Ascending aorta (tissue), 2 donors: ENCODE results near the gene WDR70. TPM values are rescaled to one million over a fixed set of nuclear protein-coding genes. Genes with fewer than 3 reads are reported as not detected.
"Not testable (repeated sequence)": the region's sequence is repeated elsewhere in the genome, so short reads cannot be mapped to it uniquely, and the experiment has no call there.

Source experiments
- DNase-seq, 2 donors: peaks; one replicate each; pipeline ENCODE4 v3.0.0-alpha.2; 2019; ENCODE audit warnings: low spot score in 2 of 2
- H3K27ac ChIP-seq, 2 donors: fragments of 200-600 bp; sonication (generic); one replicate each; pipeline ENCODE4 v1.5.1; 2016 to 2017; ENCODE audit warnings: mild to moderate bottlenecking in 1 of 2
- H3K27me3 ChIP-seq: fragments of 200-600 bp; sonication (generic); one replicate; pipeline ENCODE4 v1.5.1; 2017
- H3K36me3 ChIP-seq, 2 donors: fragments of 200-600 bp; sonication (generic); one replicate each; pipeline ENCODE4 v1.5.1; 2016
- H3K4me1 ChIP-seq, 2 donors: fragments of 200-600 bp; sonication (generic); one replicate each; pipeline ENCODE4 v1.5.1; 2016 to 2017; ENCODE audit warnings: mild to moderate bottlenecking in 1 of 2
- H3K4me3 ChIP-seq, 2 donors: fragments of 200-600 bp; sonication (generic); one replicate each; pipeline ENCODE4 v1.5.1; 2016 to 2017; ENCODE audit warnings: mild to moderate bottlenecking in 1 of 2
- H3K9me3 ChIP-seq, 2 donors: fragments of 200-600 bp; sonication (generic); one replicate each; pipeline ENCODE4 v1.5.1; 2016
- intact Hi-C: fragments of 100-400 bp; cut with DNase I; formaldehyde crosslinking; loops from one replicate; pipeline ENCODE4 v1.15.1; 2023
- total RNA-seq: library from RNA; depleted of rRNA; stranded (reverse); fragments of >200 nt; gene quantifications from one replicate; pipeline ENCODE4 v1.1.0, GENCODE V29; 2016
- TF ChIP-seq, protein P1 (sequence below), 3 experiments: fragments of 200-600 bp in 2 of 3; fragments of 450-650 bp in 1 of 3; sonication (generic) in 2 of 3; IDR thresholded peaks; one replicate each; pipeline ENCODE4 v1.5.1; 2016 to 2019; ENCODE audit warnings: antibody characterized with exemption in 3 of 3, mild to moderate bottlenecking in 1 of 3, moderate library complexity in 1 of 3

The WDR70 gene
- total RNA-seq, 1 donor from 2014 or later = 8.7 TPM

GRCh38 chr5:37517686-37518085, 138.6 kb downstream of the WDR70 start:
- H3K36me3 ChIP-seq = peaks cover 6 to 22% of the 10 kb centered on the region in 2 donors
- no peaks in the 10 kb centered on the region for H3K9me3 ChIP-seq
- H3K27me3 ChIP-seq = no peaks in the 10 kb centered on the region
- no peaks in the 10 kb centered on the region for H3K4me1 ChIP-seq
- no peak for DNase-seq
- TF ChIP-seq, protein P1, sequence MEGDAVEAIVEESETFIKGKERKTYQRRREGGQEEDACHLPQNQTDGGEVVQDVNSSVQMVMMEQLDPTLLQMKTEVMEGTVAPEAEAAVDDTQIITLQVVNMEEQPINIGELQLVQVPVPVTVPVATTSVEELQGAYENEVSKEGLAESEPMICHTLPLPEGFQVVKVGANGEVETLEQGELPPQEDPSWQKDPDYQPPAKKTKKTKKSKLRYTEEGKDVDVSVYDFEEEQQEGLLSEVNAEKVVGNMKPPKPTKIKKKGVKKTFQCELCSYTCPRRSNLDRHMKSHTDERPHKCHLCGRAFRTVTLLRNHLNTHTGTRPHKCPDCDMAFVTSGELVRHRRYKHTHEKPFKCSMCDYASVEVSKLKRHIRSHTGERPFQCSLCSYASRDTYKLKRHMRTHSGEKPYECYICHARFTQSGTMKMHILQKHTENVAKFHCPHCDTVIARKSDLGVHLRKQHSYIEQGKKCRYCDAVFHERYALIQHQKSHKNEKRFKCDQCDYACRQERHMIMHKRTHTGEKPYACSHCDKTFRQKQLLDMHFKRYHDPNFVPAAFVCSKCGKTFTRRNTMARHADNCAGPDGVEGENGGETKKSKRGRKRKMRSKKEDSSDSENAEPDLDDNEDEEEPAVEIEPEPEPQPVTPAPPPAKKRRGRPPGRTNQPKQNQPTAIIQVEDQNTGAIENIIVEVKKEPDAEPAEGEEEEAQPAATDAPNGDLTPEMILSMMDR (IDR thresholded peaks at IDR 0.05) = no peak
- intact Hi-C loops = no loop called here
- H3K4me3 ChIP-seq = no peak overlapping the region
- no peak overlapping the region for H3K27ac ChIP-seq

- H3K4me3 ChIP-seq, DNase-seq, H3K27me3 ChIP-seq, H3K27ac ChIP-seq, H3K4me1 ChIP-seq, intact Hi-C loops, H3K9me3 ChIP-seq: not testable (repeated sequence)
- peaks cover 6 to 22% of the 10 kb centered on the region in 2 donors for H3K36me3 ChIP-seq
Observed at GRCh38 chr5:37518356-37518755, 139.2 kb downstream of the WDR70 start.

GRCh38 chr5:37519304-37519703, 140.2 kb downstream of the WDR70 start:
- TF ChIP-seq, protein P1 (IDR thresholded peaks at IDR 0.05) = no peak
- peaks cover 6 to 22% of the 10 kb centered on the region in 2 donors for H3K36me3 ChIP-seq
- H3K4me3 ChIP-seq = no peak overlapping the region
- no peaks in the 10 kb centered on the region for H3K27me3 ChIP-seq
- no peaks in the 10 kb centered on the region for H3K4me1 ChIP-seq
- H3K9me3 ChIP-seq = no peaks in the 10 kb centered on the region
- intact Hi-C loops = no loop called here
- no peak overlapping the region for H3K27ac ChIP-seq
- DNase-seq = no peak

GRCh38 chr5:37519807-37520206, 140.7 kb downstream of the WDR70 start:
- peaks cover 6 to 22% of the 10 kb centered on the region in 2 donors for H3K36me3 ChIP-seq
- no peak overlapping the region for H3K4me3 ChIP-seq
- peaks cover 0 to 2% of the 10 kb centered on the region in 2 donors for H3K9me3 ChIP-seq
- DNase-seq = no peak
- H3K4me1 ChIP-seq = no peaks in the 10 kb centered on the region
- no peak overlapping the region for H3K27ac ChIP-seq
- no peaks in the 10 kb centered on the region for H3K27me3 ChIP-seq
- TF ChIP-seq, protein P1 (IDR thresholded peaks at IDR 0.05) = no peak
- intact Hi-C loops = no loop called here

DNA sequence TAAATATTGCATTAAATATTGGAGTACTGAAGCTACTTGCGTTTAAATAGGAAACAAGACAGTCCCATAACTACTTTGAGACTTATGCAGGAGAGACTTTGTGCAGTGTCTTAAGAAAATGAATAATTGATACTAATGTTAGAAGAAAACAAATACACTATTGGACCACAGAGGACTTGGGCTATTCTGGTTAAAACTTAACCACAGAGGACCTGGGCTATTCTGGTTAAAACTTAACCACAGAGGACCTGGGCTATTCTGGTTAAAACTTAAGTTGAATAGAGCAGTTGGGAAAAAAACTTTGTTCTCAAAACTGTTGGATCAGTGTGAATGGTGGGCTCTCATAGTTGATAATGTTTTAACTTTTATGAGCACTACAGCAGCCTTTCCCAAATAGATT, 141.7 kb downstream of the WDR70 start:
- intact Hi-C loops = no loop called here
- Histone ChIP-seq H3K27ac (no peak overlapping the region), H3K4me3 (no peak overlapping the region), H3K36me3 (peaks cover 6 to 22% of the 10 kb centered on the region in 2 donors), H3K9me3 (peaks cover 0 to 3% of the 10 kb centered on the region in 2 donors), H3K27me3 (no peaks in the 10 kb centered on the region), H3K4me1 (no peaks in the 10 kb centered on the region)
- TF ChIP-seq, protein P1 (IDR thresholded peaks at IDR 0.05) = no peak
- no peak for DNase-seq

- intact Hi-C loops = no loop called here
- peaks cover 0 to 3% of the 10 kb centered on the region in 2 donors for H3K36me3 ChIP-seq
- H3K9me3 ChIP-seq = peaks cover 0 to 12% of the 10 kb centered on the region in 2 donors
- H3K27ac ChIP-seq = no peak overlapping the region
- no peak overlapping the region for H3K4me3 ChIP-seq
- TF ChIP-seq, protein P1 (IDR thresholded peaks at IDR 0.05) = no peak
- no peaks in the 10 kb centered on the region for H3K4me1 ChIP-seq
- no peaks in the 10 kb centered on the region for H3K27me3 ChIP-seq
- DNase-seq = no peak
Observed at GRCh38 chr5:37532976-37533740, 154.0 kb downstream of the WDR70 start.
